Measurements from ENCODE around the gene HPCAL4.
A peak's percentile ranks its signal among the peaks of the same experiment; 100 is the strongest.

The HPCAL4 gene

GRCh38 chr1:39673215-39673614, 18.0 kb downstream of the HPCAL4 start:
- no peak for DNase-seq

- DNase-seq, result no peak
Observed at GRCh38 chr1:39672551-39672947, 18.7 kb downstream of the HPCAL4 start.

- no peak for DNase-seq
Observed at GRCh38 chr1:39671793-39672550, 19.3 kb downstream of the HPCAL4 start, which contains the start of gene NT5C1A. Gene NT5C1A, minus strand, starts transcription at chr1:39672107. Its CDS starts 69 bp downstream, at chr1:39672038.

DNA sequence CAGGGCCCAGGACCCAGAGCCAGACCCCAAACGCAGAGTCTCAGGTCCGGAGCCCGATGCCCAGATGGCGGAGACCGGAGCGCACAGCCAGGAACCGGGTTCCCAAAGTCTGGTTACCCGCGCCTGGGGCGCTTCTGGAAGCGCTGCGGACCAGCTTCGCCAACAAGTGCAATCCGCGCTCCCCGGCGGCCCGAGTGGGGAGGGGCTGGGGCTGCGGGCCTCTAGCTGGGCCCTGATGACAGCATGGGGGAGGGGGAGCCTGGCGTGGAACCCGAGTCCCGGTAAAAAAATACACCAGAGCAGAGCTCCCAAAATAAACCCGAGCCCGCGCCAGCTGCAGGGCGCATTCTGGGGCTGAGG, 19.8 kb downstream of the HPCAL4 start:
- no peak for DNase-seq

GRCh38 chr1:39670689-39671088, 20.5 kb downstream of the HPCAL4 start:
- no peak for DNase-seq

DNA sequence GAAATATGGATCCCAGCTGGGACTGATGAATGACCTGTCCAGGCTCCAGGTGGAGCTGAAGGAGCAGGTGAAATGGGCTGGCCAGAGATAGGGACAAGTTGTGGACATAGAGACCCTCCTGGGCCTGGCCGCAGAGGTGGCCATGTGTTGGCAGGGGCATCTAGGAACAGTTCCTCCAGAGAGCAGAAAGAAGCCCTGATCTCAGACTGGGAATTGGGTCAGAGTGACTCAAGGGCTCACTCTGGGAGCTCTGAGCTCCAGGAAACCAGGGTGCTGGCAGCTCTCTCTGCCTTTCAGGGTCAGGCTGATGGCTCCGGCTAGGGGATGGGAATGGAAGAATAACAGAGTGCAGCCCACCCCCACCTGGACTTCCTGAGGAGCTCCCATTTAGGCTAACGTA, 22.3 kb downstream of the HPCAL4 start:
- no peak for DNase-seq

- no peak for DNase-seq
Observed at GRCh38 chr1:39668111-39668510, 23.1 kb downstream of the HPCAL4 start.

DNA sequence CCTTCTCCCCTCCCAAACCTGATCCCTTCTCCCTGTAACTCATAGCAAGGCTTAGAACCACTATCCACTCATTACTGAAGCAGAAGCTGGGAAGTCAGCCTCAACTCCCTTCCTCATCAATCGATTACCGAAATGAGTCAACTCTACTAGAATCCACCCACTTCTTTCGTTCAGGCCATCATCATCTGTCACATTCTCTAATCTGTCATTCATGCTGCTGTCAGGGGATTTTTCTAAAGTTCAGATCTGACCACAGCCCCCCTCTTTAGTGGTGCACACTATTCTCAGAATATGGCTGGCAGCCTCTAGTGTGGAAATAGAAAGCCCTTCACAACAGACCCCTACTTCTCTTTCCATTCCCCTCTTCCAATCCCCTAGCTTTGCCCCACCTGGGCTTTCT, 24.5 kb downstream of the HPCAL4 start:
- DNase-seq, result no peak

DNA sequence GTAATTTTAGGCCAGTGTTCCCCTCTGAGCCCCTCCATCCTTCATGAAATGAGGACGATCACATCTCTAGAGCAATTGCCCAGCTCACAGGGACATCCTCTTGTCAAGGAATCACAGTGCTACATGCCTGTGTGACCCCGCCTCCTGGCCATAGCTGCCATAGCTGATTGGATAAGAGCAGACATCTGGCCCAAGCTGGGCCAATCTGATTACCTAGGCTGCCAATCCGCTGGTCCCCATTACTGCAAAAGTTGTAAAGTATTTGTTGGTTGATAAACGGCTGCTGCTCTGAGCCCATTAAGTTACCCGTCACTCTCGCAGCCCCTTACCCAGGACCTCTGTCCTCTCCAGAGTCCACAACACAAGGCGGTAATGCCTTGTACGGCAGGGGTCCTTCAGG, 27.7 kb downstream of the HPCAL4 start:
- no peak for DNase-seq

DNA sequence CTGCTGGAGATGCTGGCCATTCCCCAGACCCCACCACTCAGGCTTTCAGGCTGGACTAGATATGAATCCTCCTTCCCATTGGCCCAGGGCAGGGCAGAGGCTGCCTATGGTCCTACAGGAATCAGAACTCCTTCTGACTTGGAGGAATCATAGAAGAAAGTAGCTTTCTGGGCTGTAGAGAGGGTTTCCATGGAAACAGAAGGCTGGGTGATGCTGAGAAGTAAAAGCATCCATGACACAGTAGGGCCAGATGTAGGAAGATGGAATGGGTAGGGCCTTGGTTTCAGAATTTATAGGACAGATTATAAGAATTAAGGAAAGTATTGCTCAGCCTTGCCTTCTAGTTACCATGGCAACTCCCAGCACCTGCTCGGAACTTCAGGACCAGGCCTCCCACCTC, 28.4 kb downstream of the HPCAL4 start:
- no peak for DNase-seq

DNA sequence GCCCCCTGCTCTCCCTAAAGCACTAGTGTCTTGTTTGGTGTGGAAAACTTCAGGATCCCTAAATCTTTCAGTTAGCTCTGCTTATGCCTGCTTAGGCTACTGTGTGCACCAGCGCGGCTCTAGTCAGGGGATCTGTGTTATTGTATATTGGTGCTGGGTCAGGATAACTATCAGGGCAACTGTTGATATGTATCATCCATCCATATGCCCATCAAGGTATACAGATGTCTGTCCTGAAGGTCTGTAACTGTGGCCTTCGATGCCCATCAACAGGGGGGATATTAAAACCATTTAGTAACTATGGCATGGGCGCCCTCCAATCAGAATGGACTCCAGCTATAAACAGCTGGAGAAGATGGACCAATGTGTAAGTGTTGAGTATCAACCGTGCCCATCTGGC, 31.7 kb downstream of the HPCAL4 start:
- DNase-seq, result no peak

- no peak for DNase-seq
Observed at GRCh38 chr1:39659110-39659509, 32.1 kb downstream of the HPCAL4 start.

DNA sequence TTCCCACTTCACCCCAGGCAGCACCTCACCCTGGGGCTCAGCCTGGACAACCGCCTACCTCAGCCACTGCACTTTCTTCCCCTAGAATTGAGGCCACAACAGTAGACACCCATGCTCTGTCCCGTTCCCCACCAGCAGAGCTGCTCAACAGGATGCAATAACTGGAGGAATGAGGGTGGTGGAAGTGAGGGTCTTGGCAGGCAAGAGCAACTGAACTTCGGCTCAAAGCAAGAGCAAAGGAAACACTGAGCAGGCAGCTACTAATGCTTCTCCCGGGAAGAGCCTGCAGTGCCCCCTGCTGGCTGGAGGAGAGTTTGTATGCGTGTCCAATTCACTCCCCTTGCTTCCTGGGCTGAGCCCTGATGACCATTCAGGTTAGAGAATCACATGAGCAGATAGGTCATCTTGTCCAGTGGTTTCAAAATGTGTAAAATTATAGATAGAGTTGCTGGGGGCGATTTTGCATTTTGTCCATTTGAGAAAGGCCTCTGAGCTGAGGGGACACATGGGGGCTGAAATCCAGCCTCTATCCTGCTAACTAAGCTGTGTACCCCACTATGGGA, 33.2 kb downstream of the HPCAL4 start:
- DNase-seq, result peak; percentile 30

DNA sequence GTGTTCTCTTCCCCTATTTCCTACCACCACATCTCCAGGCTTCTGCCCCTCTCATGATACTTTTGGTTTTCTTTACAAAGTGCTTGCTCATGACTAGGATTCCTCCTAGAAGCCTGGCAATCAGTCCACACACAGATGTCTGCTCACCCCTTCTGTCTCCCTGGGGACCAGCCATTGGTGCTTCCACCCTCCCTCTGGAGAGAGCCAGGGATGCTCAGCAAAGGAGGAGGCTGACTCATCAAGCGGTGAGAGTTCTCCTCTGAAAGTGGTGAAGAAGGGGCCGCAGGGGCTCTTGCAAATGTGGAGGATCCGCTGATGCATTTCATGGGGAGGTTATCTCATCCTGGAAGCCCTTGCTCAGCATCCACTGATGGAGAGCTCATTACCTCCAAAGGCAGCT, 33.8 kb downstream of the HPCAL4 start:
- no peak for DNase-seq

DNA sequence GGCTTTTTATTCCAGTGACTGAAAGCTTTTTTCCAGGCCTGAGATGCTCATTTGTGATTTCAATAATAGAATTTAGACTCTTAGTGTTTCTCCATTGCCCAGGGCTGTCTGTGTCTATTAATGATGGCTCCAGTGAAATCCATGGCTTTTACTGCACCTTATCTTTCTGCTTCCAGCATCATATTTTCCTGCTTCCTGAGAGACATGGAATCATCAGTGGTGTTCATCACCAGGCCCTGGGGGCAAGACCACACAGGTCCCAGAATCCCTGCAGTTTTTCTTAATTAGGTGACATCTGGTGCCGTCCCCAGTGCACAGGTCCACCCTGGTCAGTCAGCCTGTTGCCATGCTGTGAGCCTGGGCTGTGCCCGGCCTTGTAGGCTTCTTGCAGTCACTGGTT, 34.8 kb downstream of the HPCAL4 start:
- no peak for DNase-seq

- DNase-seq, result no peak
Observed at GRCh38 chr1:39655578-39656268, 35.5 kb downstream of the HPCAL4 start.

DNA sequence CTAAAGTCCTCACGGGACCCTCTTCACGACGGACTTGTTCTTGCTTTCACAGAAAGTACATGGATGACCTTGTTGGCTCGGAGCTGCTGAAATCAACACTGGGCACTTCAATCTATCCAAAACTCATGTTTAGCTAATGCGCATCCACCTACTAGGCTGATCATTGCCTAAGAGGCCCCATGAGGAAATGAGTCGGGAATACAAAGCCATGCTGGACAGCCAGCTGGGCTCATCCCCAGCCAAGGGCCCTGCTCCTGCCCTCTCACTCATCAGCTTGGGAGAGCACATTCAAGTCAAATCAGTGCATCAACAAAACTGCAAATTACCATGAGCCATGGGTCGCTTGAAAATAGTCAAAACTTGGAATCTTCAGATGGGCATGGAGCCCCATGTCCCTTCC, 36.9 kb downstream of the HPCAL4 start:
- DNase-seq, result no peak

DNA sequence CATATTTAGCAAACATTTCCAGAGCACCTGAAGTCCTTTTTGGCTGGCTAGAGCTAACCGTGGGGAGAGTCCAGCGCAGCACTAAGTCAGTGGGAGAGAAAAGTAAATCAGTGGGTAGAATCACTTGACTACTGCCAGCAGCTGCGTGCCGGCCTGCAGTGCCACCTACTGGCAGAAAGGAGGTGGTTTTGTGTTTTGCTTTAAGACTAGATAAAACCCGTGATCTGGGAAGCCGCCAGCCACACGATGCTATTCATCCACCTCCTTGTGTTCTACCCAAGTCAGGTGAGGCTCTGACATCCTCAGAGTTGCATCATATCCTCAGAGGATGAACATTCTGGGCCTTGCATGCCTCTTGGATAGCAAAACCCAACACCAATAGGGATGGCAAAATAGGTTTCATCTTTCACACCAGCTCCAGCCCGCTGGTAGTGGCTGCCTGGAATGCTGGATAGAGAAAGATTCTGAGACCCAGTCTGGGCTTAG, 37.6 kb downstream of the HPCAL4 start:
- peak; percentile 11 for DNase-seq

DNA sequence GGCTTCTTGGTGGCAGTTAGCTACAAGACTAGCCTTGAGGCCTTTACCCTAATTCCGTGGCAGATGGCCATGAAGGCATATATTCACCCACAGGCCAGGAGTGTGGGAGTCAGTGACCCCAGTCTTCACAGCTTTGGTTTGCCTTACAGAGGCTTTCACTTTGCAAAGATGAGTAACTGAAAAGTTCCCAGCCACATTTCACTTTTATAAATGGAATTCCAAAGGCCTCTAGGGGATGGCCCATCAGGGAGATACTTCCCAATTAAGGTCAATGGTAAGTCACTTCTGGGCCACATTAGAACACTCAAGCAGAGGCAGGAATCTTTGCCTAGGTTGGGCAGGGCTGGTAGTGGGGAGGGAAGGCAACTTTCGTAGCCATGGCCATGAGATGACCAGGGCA, 38.7 kb downstream of the HPCAL4 start:
- DNase-seq, result no peak

DNA sequence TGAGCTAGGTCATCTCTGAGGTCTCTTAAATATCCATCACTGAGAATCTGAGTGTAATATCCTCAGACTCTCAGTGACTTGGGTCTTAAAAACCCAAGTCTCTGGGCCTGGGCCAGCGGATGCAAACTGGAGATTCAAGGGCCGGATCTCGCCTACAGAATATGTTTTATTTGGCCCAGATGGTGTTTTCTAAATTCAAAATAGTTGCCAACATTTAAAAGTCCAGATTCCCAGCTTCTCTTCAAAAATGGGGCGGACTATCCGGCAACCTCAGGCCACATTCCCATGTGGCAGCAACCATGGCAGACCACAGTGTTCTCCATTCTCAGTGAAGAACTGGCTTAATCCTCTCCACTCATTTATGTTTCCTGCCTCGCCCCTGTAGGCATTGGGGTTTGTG, 39.1 kb downstream of the HPCAL4 start:
- DNase-seq, result no peak

- no peak for DNase-seq
Observed at GRCh38 chr1:39650431-39650830, 40.8 kb downstream of the HPCAL4 start.

- no peak for DNase-seq
Observed at GRCh38 chr1:39649636-39650185, 41.5 kb downstream of the HPCAL4 start.

DNA sequence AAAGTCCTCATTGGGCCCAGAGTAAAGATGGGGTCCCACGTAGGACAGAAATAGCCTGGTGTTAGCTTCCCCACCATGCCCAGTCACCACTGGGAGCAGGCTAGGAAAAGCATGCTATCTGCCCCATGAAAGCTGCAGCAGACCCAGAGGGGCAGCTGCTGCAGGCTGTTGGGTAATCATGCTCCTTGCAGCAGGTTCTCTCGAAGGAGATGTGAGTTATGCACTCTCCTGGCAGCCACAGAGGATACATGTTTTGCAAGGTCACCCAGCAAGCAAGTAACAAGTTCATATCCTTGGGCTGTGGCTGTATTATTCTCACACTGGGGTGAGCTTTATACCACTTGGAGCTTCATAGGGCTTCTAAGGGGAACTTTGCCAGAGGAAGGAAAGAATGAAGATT, 42.7 kb downstream of the HPCAL4 start:
- DNase-seq, result no peak

DNA sequence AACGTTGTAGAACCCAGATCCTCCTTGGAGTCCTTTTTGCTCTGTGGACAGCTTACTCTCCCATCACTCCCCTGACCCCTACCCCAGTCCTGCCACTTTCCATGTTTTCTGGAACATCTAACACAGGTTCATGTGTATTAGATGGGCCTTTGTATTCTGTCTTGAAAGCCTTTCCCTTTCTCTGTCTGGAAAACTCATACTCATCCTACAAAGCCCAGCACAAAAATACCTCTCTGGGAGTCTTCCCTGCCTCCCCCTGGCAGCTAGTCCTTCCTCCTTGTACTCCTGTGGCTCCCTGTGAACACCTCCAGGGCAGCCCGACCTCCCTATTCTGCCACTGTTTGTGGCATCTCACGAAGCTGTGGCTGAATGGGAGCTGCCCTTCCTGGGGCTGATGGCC, 44.0 kb downstream of the HPCAL4 start:
- no peak for DNase-seq
